ENCODE data around the gene ABR.
"Not testable (repeated sequence)": the region's sequence is repeated elsewhere in the genome, so short reads cannot be mapped to it uniquely, and the experiment has no call there.

ABR gene

GRCh38 chr17:1003972-1004768, 175.6 kb downstream of the ABR start:
- Histone ChIP-seq H3K4me3 (no peak overlapping the region), H3K36me3 (replicated peaks) (peaks cover 49% of the 10 kb centered on the region), H3K27me3 (ENCODE audit: low read depth) (no peaks in the 10 kb centered on the region), H3K4me1 (no peaks in the 10 kb centered on the region), H3K9me3 (no peaks in the 10 kb centered on the region)
- in situ Hi-C loops (cut with MboI; ENCODE audit: low sequenced_read_pairs) = no loop called here
- DNase-seq (ENCODE audit: low spot score in 2 of 2) = no peak

GRCh38 chr17:1003633-1003971, 176.2 kb downstream of the ABR start:
- Histone ChIP-seq H3K36me3 (replicated peaks) (peaks cover 49% of the 10 kb centered on the region), H3K4me3 (no peak overlapping the region), H3K27me3 (ENCODE audit: low read depth) (no peaks in the 10 kb centered on the region), H3K4me1 (no peaks in the 10 kb centered on the region), H3K9me3 (no peaks in the 10 kb centered on the region)
- no peak for DNase-seq (ENCODE audit: low spot score in 2 of 2)
- in situ Hi-C loops (cut with MboI; ENCODE audit: low sequenced_read_pairs) = no loop called here

- no peak for DNase-seq (ENCODE audit: low spot score in 2 of 2)
- Histone ChIP-seq H3K27me3 (ENCODE audit: low read depth) (no peaks in the 10 kb centered on the region), H3K36me3 (replicated peaks) (peaks cover 49% of the 10 kb centered on the region), H3K4me1 (no peaks in the 10 kb centered on the region), H3K4me3 (no peak overlapping the region), H3K9me3 (no peaks in the 10 kb centered on the region)
- in situ Hi-C loops (cut with MboI; ENCODE audit: low sequenced_read_pairs) = no loop called here
These were observed 176.8 kb downstream of the ABR start for GRCh38 chr17:1002771-1003555.

GRCh38 chr17:1002412-1002753, 177.4 kb downstream of the ABR start:
- in situ Hi-C loops (cut with MboI; ENCODE audit: low sequenced_read_pairs) = no loop called here
- H3K9me3 ChIP-seq = no peaks in the 10 kb centered on the region
- no peaks in the 10 kb centered on the region for H3K4me1 ChIP-seq
- H3K36me3 ChIP-seq (replicated peaks) = peaks cover 49% of the 10 kb centered on the region
- DNase-seq (ENCODE audit: low spot score in 2 of 2) = no peak
- H3K4me3 ChIP-seq = no peak overlapping the region
- H3K27me3 ChIP-seq (ENCODE audit: low read depth) = no peaks in the 10 kb centered on the region

GRCh38 chr17:1001640-1002411, 178.0 kb downstream of the ABR start:
- Histone ChIP-seq H3K27me3 (ENCODE audit: low read depth) (no peaks in the 10 kb centered on the region), H3K9me3 (no peaks in the 10 kb centered on the region), H3K4me1 (no peaks in the 10 kb centered on the region), H3K4me3 (no peak overlapping the region), H3K36me3 (replicated peaks) (peaks cover 52% of the 10 kb centered on the region)
- no peak for DNase-seq (ENCODE audit: low spot score in 2 of 2)
- in situ Hi-C loops (cut with MboI; ENCODE audit: low sequenced_read_pairs) = no loop called here

GRCh38 chr17:1000597-1001461, 179.0 kb downstream of the ABR start:
- no peaks in the 10 kb centered on the region for H3K4me1 ChIP-seq
- no peak for DNase-seq (ENCODE audit: low spot score in 2 of 2)
- no peaks in the 10 kb centered on the region for H3K27me3 ChIP-seq (ENCODE audit: low read depth)
- peaks cover 52% of the 10 kb centered on the region for H3K36me3 ChIP-seq (replicated peaks)
- in situ Hi-C loops (cut with MboI; ENCODE audit: low sequenced_read_pairs) = no loop called here
- H3K9me3 ChIP-seq = no peaks in the 10 kb centered on the region
- H3K4me3 ChIP-seq = no peak overlapping the region

GRCh38 chr17:998111-998510, 181.7 kb downstream of the ABR start:
- peak overlapping the region; percentile 89 for H3K4me3 ChIP-seq
- in situ Hi-C loops (cut with MboI; ENCODE audit: low sequenced_read_pairs) = no loop called here
- H3K4me1 ChIP-seq = no peaks in the 10 kb centered on the region
- no peak for DNase-seq (ENCODE audit: low spot score in 2 of 2)
- no peaks in the 10 kb centered on the region for H3K27me3 ChIP-seq (ENCODE audit: low read depth)
- H3K36me3 ChIP-seq (replicated peaks) = peaks cover 39% of the 10 kb centered on the region
- H3K9me3 ChIP-seq = no peaks in the 10 kb centered on the region

GRCh38 chr17:996554-997344, 183.0 kb downstream of the ABR start, which contains the start of gene TIMM22:
TSS of gene TIMM22 (plus strand) at chr17:997129. CDS start at chr17:997143, 14 bp downstream.
- Histone ChIP-seq H3K9me3 (no peaks in the 10 kb centered on the region), H3K4me3 (peak within 1 kb of the TSS; percentile 89), H3K36me3 (replicated peaks) (peaks cover 25% of the 10 kb centered on the region), H3K4me1 (no peaks in the 10 kb centered on the region), H3K27me3 (ENCODE audit: low read depth) (no peaks in the 10 kb centered on the region)
- DNase-seq (ENCODE audit: low spot score in 2 of 2) = peak; percentile 95 to 96
- in situ Hi-C loops (cut with MboI; ENCODE audit: low sequenced_read_pairs) = no loop called here

GRCh38 chr17:995324-995723, 184.5 kb downstream of the ABR start:
- H3K36me3 ChIP-seq (replicated peaks) = peaks cover 13% of the 10 kb centered on the region
- H3K4me1 ChIP-seq; in situ Hi-C loops (cut with MboI; ENCODE audit: low sequenced_read_pairs); H3K4me3 ChIP-seq; DNase-seq (ENCODE audit: low spot score in 2 of 2); H3K27me3 ChIP-seq (ENCODE audit: low read depth); H3K9me3 ChIP-seq: not testable (repeated sequence)

- in situ Hi-C loops (cut with MboI; ENCODE audit: low sequenced_read_pairs) = no loop called here
- Histone ChIP-seq H3K9me3 (no peaks in the 10 kb centered on the region), H3K36me3 (replicated peaks) (peaks cover 3% of the 10 kb centered on the region; the same call in 1 of the 2 replicates), H3K27me3 (ENCODE audit: low read depth) (no peaks in the 10 kb centered on the region), H3K4me1 (no peaks in the 10 kb centered on the region), H3K4me3 (no peak overlapping the region)
- DNase-seq (ENCODE audit: low spot score in 2 of 2) = no peak
These were observed 186.8 kb downstream of the ABR start for GRCh38 chr17:992933-993332.

- in situ Hi-C loops (cut with MboI; ENCODE audit: low sequenced_read_pairs) = loop anchor here (5.0 kb wide), 1 partner anchor 191 kb away; no protein-coding TSS in a partner anchor
- no peaks in the 10 kb centered on the region for H3K36me3 ChIP-seq (replicated peaks)
- no peak overlapping the region for H3K4me3 ChIP-seq
- H3K4me1 ChIP-seq = no peaks in the 10 kb centered on the region
- no peak for DNase-seq (ENCODE audit: low spot score in 2 of 2)
- H3K9me3 ChIP-seq = no peaks in the 10 kb centered on the region
- no peaks in the 10 kb centered on the region for H3K27me3 ChIP-seq (ENCODE audit: low read depth)
These were observed 191.2 kb downstream of the ABR start for GRCh38 chr17:988561-988960.

- in situ Hi-C loops (cut with MboI; ENCODE audit: low sequenced_read_pairs) = loop anchor here (5.0 kb wide), 1 partner anchor 191 kb away; no protein-coding TSS in a partner anchor
- Histone ChIP-seq H3K36me3 (replicated peaks) (no peaks in the 10 kb centered on the region), H3K4me3 (no peak overlapping the region), H3K27me3 (ENCODE audit: low read depth) (no peaks in the 10 kb centered on the region), H3K9me3 (no peaks in the 10 kb centered on the region), H3K4me1 (no peaks in the 10 kb centered on the region)
- DNase-seq (ENCODE audit: low spot score in 2 of 2) = no peak
These were observed 191.8 kb downstream of the ABR start for GRCh38 chr17:987931-988330.

All from HAP-1 (cell line).